NCI-H82 (cell line): ENCODE results near the gene DDX51.
A peak's percentile ranks its signal among the peaks of the same experiment; 100 is the strongest.
"Not testable (repeated sequence)": the region's sequence is repeated elsewhere in the genome, so short reads cannot be mapped to it uniquely, and the experiment has no call there.

Source experiments
- DNase-seq: peaks from one replicate; lab custom pipeline; 2025; lab: John Stamatoyannopoulos, UW

DDX51 gene

DNA sequence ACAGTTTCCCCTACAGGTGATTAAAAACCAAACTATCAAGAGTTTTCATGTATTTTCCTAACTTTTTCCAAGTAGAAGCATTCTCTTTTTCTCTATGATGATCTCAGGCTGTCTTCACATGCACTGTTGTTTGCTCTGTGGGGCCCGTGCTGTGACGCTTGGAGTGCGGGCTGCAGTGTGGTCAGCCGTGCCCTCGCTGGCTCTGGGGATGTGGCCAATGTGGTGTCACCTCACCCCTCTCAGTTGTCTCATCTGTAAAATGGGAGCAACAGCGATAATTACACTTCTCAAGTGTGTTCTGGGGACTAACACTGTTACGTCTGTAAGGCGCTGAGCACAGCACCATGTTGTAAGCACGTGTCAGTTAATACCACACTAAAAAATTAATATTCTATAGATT is 28.6 kb downstream of the DDX51 start:
- DNase-seq = no peak

- no peak for DNase-seq
Observed at GRCh38 chr12:132114667-132115066, 29.5 kb downstream of the DDX51 start.

DNA sequence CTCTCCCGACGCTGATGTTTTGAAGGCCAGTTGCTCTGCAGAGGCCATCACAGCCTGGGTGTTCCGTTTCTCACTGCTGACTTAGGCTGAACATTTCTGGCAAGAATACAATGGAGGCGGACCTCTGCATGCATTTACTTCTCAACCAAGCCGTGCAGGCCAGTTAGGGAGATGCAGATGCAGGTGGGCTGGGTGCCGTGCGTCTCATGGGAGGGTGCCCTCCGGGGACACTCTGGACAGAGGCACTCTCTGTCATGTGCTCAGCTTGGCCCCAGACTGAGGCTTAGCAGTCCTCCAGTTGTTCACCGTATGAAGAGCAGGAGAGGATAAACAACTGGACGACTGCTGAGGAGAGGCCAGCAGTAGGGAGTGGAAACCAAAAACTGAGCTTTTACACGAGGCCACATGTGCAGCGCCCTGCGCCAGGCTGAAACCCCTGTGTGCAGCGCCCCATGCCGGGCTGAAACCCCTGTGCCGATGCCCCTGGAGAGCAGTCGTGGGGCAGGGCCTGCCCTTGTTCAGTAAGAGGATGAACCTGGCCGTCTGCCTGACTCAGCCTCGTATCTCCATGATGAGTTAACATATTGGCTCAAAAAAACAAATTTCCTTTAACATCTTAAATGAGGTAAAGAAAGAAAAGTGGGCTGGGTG is 32.3 kb downstream of the DDX51 start:
- DNase-seq = no peak

- no peak for DNase-seq
Observed at GRCh38 chr12:132110677-132111076, 33.4 kb downstream of the DDX51 start.

GRCh38 chr12:132109741-132110140 is 34.4 kb downstream of the DDX51 start:
- no peak for DNase-seq

GRCh38 chr12:132108211-132108832 is 35.8 kb downstream of the DDX51 start:
- no peak for DNase-seq

DNA sequence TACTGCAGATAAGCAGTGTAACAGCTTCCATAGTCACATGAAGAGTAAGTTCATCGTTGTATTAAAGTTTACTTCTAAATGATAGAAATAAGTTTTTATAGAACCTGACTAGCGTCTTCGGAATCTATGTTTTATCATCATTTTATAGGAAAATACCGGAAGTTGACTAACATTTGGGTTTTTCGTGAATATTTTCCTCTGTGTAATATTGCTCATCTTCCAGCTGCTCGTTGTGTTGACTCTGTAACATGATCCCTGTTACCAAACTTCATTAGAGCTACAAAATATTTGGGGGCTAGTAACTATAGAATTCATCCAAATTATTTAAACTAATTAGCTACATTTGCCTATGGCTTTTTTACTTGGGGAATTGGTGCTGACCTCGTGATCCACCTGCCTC is 37.2 kb downstream of the DDX51 start:
- DNase-seq = no peak

- DNase-seq = no peak
Observed at GRCh38 chr12:132105467-132105866, 38.7 kb downstream of the DDX51 start.

DNA sequence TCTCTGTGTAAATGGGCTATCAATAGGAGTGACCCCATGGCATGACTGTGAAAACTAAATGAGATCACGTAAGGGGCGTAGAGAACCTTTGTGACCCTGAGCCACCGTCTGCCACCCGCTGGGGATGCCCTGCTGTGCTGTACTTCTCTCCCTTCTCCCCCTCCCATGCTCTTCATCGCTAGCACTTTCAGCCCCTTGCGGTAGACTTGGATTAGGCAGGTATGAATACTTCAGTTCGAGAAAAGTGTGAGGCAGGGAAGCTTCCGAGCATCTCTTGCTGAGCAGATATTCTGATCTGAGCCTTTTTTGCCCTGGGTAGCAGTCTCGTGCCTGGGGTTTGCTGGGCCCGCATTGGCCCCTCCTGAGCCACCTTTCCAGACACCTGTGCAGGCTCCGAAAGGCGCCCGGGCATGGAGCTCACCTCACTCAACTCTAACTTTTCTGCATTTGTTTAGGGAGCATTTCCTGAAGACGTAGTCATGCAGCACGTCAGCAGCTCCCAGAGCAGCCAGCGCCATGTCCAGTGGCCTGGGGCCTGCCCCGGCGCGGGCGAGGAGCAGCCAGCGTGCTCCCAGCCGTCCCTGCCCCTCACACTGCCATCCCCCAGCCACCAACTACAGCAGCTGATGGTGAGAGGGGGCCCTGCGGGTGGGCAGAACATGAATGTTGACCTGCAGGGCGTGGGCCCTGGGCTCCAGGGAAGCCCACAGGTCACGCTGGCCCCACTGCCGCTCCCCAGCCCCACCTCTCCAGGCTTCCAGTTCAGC is 40.4 kb downstream of the DDX51 start:
- DNase-seq = no peak

GRCh38 chr12:132103072-132103471 is 41.0 kb downstream of the DDX51 start:
- not testable (repeated sequence) for DNase-seq

- DNase-seq = no peak
Observed at GRCh38 chr12:132102297-132102696, 41.8 kb downstream of the DDX51 start.

DNA sequence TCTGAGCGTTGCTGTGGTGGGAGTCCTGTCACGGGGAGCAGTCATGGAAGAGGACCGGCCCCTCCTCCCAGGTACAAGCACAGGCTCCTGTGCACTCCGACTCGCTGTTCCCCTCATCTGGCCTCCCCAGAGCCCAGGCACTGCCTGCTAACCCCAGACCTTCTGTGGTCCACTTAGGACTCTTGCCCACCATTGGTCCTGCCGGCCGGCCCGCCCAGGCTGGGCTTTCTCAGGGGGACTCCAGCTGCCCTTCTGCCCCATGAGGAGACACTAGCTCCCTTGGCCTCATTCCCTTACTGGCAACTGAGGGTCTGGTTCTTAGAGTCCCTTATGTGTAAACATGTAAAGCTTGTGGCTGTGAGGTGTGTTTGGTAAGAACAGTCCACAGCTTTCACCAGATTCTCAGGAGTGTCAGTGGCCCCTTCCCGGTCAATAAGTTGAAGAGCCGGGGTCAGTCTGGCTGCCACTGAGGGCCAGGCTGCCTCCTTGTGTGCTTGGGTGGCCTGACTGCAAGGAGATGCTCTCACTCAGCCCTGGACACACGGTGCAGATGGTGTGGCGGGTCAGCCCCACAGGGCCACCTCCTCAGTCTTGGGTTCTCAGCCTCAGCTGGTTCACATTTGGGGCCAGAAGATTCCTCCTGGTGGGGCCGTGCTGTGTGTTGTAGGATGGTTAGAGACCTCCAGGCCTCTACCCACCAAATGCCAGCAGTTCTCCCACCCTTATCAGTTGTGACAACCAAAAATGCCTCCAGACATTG is 43.6 kb downstream of the DDX51 start:
- DNase-seq = no peak

DNA sequence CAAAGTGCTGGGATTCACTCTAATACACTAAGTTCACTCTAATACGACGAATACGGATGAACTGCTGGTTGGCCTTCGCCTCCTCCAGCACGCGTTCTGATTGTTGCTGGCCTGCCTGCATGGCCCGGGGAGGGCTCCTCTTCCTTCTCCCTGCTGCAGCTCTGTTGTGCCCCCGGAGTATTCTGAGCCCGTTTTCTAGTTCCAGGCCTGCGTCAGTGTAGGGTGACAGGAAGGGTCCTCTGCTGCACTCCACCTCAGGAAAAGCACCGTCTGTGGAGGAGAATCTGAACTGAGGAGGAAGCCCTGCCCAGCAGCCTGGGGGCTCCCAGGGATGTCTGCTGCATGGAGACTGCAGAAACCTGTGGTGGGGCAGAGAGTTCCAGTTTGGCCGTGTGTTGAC is 44.4 kb downstream of the DDX51 start:
- no peak for DNase-seq

GRCh38 chr12:132095520-132096409 is 48.4 kb downstream of the DDX51 start:
- DNase-seq = no peak

DNA sequence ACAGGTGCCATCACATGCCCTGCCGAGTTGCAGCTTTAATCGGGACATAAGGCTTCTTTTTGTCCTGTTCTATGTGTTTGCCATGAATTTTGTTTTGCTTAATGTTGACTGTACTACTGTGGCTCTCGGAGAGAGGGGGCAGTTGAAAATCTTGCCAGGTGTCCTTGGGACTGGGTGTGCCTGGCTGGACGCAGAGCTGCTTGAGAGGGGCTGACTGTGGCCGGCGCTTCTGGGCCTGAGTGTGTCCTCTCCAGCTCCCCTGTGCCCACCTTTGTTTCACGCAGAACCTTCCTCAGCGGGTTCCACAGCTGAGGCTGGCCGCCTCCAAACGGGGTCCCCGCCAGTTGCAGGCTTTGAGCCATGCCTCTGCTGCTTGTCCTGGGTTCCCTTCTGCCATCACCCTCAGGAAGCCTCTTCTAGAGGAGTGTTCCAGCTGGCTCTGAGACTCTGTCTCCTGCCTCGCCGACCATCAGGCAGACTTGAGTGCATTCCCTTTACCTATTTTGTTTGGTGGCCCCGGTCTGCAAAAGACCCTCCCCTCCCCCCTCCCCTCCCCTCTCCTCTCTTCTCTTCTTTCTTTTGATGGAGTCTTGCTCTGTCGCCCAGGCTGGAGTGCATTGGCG is 49.7 kb downstream of the DDX51 start:
- DNase-seq = peak; percentile 14

- DNase-seq = no peak
Observed at GRCh38 chr12:132089407-132089910, 54.7 kb downstream of the DDX51 start.
